MCF 10A (cell line): ENCODE data around the gene ZNF467. TPM values are rescaled to one million over a fixed set of nuclear protein-coding genes. Genes with fewer than 3 reads are reported as not detected.

ENCODE experiments used
- BruUV-seq: library from RNA; stranded (reverse); fragments of 400-500 nt; replicated peaks from 2 replicates; lab custom pipeline; 2021; lab: Mats Ljungman, UMichigan
- CTCF ChIA-PET: fragments of 300-600 bp; sonication (Branson Sonifier 250); formaldehyde crosslinking; extraction: SDS; loops from one replicate; lab custom pipeline; 2021; ENCODE audit warnings: antibody characterized with exemption, inconsistent platforms; lab: Yijun Ruan, JAX
- POLR2A ChIA-PET: fragments of 300-600, 350-650 bp; sonication (Branson Sonifier 250); formaldehyde crosslinking; extraction: SDS; loops from one replicate; lab custom pipeline; 2020; ENCODE audit warnings: antibody characterized with exemption, inconsistent platforms; lab: Yijun Ruan, JAX
- DNase-seq: peaks from one replicate; pipeline ENCODE4 v3.0.0-alpha.2; 2018; ENCODE audit not compliant: unreplicated experiment
- H3K27ac Mint-ChIP-seq: one replicate; pipeline ENCODE4 v1.8.0; 2022; ENCODE audit warnings: mild to moderate bottlenecking, low read depth, mixed read lengths; ENCODE audit not compliant: unreplicated experiment
- H3K27me3 Mint-ChIP-seq: one replicate; pipeline ENCODE4 v1.8.0; 2022; ENCODE audit warnings: mixed read lengths; ENCODE audit not compliant: insufficient read depth, unreplicated experiment
- H3K36me3 Mint-ChIP-seq: one replicate; pipeline ENCODE4 v1.8.0; 2022; ENCODE audit warnings: mild to moderate bottlenecking, moderate library complexity, mixed read lengths; ENCODE audit not compliant: insufficient read depth, unreplicated experiment
- H3K4me1 Mint-ChIP-seq: one replicate; pipeline ENCODE4 v1.8.0; 2022; ENCODE audit warnings: mixed read lengths; ENCODE audit not compliant: insufficient read depth, unreplicated experiment
- H3K4me3 Mint-ChIP-seq: one replicate; pipeline ENCODE4 v1.8.0; 2022; ENCODE audit warnings: mild to moderate bottlenecking, moderate library complexity, mixed read lengths; ENCODE audit not compliant: unreplicated experiment
- H3K9me3 Mint-ChIP-seq: one replicate; pipeline ENCODE4 v1.8.0; 2022; ENCODE audit warnings: mixed read lengths; ENCODE audit not compliant: unreplicated experiment
- intact Hi-C: fragments of 100-400 bp; cut with micrococcal nuclease; formaldehyde crosslinking; loops from 2 replicates; pipeline ENCODE4 v1.14.1; 2022
- total RNA-seq: library from RNA; stranded (reverse); gene quantifications from 2 replicates; pipeline ENCODE4 v1.2.3, GENCODE V29; 2022
- TF ChIP-seq, protein P1 (sequence below): fragments of 200-600 bp; IDR thresholded peaks from one replicate; pipeline ENCODE4 v1.8.0; 2022; ENCODE audit warnings: antibody characterized with exemption, mild to moderate bottlenecking; ENCODE audit not compliant: unreplicated experiment

Gene ZNF467
- total RNA-seq, 1 experiment from 2014 or later, result 3.7 TPM

DNA sequence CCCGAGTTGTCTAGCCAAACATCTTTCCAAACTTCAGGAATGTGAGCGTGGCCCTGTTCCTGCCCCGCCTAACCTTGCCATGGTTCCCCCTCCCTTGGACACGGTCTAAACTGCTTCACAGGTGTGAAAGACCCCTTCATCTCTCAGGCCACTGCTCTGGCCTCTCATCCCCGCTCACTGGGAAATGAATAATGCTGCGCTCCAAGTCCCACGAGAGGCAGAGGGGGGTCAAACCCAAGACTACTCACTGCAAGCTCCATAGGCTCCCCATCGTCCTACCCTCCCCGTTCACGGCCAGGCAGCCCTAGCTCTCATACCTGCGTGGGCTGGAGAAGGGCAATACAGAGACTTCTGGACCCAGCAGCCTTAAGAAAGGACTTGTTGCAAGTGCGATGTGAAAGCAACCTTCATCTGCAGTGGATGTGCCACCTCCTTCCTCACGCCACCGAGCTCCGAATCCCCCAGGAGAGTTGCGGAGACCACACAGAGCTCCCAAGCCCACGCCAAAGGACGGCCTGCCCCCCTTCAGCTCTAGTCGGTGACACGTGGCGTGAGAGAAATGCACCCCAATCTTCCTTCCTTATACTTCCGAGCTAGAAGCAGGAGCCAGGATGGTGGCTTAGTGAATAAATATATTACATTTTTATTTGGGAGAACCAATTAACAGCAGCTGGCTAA is 9.7 kb downstream of the ZNF467 start:
- intact Hi-C loops, result no loop called here
- Mint-ChIP-seq H3K4me3 (no peak overlapping the region), H3K4me1 (peaks cover 5% of the 10 kb centered on the region), H3K27me3 (peaks cover 24% of the 10 kb centered on the region), H3K36me3 (no peaks in the 10 kb centered on the region), H3K27ac (no peak overlapping the region), H3K9me3 (no peaks in the 10 kb centered on the region)
- TF ChIP-seq, protein P1, sequence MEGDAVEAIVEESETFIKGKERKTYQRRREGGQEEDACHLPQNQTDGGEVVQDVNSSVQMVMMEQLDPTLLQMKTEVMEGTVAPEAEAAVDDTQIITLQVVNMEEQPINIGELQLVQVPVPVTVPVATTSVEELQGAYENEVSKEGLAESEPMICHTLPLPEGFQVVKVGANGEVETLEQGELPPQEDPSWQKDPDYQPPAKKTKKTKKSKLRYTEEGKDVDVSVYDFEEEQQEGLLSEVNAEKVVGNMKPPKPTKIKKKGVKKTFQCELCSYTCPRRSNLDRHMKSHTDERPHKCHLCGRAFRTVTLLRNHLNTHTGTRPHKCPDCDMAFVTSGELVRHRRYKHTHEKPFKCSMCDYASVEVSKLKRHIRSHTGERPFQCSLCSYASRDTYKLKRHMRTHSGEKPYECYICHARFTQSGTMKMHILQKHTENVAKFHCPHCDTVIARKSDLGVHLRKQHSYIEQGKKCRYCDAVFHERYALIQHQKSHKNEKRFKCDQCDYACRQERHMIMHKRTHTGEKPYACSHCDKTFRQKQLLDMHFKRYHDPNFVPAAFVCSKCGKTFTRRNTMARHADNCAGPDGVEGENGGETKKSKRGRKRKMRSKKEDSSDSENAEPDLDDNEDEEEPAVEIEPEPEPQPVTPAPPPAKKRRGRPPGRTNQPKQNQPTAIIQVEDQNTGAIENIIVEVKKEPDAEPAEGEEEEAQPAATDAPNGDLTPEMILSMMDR, result no peak
- ChIA-PET CTCF (no interaction called here), POLR2A (no interaction called here)
- no peak for DNase-seq
- BruUV-seq, result no TSS peak

DNA sequence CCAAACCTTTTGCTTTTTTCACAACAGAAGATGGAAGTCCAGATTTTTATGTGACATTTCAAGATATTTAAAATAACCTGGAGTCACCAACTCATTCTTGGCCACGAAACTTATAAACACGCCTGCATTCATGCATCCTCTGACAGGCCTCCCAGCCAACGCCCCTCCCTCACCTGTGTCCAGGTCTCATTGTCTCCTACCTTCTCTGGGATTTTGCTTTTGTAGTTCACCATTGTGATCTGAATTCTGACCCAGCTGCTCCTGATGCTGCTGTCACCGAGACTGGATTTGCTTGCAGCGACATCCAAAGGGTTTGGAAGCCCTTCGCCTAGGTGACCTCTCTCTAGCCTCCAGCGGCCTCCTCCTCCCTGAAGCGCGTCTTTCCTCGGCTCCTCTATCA is 10.8 kb downstream of the ZNF467 start:
- POLR2A ChIA-PET, result no interaction called here

DNA sequence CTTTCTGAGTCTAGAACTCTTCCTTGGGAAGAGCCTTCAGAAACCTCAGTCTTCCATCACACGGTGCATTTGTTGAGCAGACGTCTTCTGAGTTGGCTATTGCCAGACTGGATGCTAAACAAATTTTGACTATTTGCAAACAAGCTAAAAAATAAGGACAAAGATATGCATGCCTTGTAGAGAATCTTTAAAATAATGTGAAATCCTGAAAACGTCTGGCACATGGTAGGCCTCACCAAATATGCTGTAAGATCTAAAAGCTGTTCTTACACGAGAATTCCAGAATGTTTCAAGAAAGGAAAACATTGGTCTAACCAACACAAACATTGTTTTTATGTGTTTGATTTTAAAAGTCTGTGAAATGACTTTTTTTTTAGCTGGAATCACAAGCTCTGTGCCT is 11.3 kb downstream of the ZNF467 start:
- peaks cover 24% of the 10 kb centered on the region for H3K27me3 Mint-ChIP-seq
- CTCF ChIA-PET, result interaction anchor here (0.6 to 3.6 kb wide), 5 partner anchors 16 to 100 kb away, joined by 3 to 13 read pairs (median 5); partner anchors contain the start of gene ZNF862
- TF ChIP-seq, protein P1, result no peak

More for the DNA sequence above, 10.8 kb downstream of the ZNF467 start:
- TF ChIP-seq, protein P1, result no peak
- intact Hi-C loops, result no loop called here
- H3K27ac Mint-ChIP-seq, result no peak overlapping the region
- peaks cover 24% of the 10 kb centered on the region for H3K27me3 Mint-ChIP-seq
- BruUV-seq, result no TSS peak
- no peak overlapping the region for H3K4me3 Mint-ChIP-seq
- no peaks in the 10 kb centered on the region for H3K9me3 Mint-ChIP-seq
- H3K4me1 Mint-ChIP-seq, result peaks cover 5% of the 10 kb centered on the region
- H3K36me3 Mint-ChIP-seq, result no peaks in the 10 kb centered on the region
- CTCF ChIA-PET, result interaction anchor here (0.5 to 3.6 kb wide), 4 partner anchors 20 to 100 kb away, joined by 3 to 13 read pairs (median 4); no protein-coding TSS in a partner anchor
- DNase-seq, result no peak

DNA sequence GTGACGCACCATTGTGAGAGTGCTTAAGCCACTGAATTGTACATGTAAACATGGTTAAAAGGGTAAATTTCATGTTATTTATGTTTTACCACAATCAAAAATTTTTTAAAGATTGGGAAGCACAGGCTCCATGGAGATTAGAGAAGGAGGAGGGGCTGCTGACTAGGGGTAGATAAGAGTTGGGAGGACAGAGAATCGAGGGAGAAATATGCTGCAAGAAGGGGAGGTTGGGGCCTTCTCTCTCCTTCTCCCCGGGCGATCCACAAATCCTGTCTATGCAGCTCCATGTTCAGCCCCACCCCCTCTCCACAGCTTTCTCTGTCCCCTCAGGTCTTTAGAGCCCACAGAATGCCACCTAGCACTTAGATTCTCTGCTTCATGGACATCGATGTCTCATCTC is 12.1 kb downstream of the ZNF467 start:
- POLR2A ChIA-PET, result no interaction called here

More for the DNA sequence above, 11.3 kb downstream of the ZNF467 start:
- POLR2A ChIA-PET, result no interaction called here
- Mint-ChIP-seq H3K27ac (no peak overlapping the region), H3K36me3 (no peaks in the 10 kb centered on the region), H3K4me1 (peaks cover 5% of the 10 kb centered on the region), H3K9me3 (no peaks in the 10 kb centered on the region), H3K4me3 (no peak overlapping the region)
- intact Hi-C loops, result no loop called here
- no TSS peak for BruUV-seq
- DNase-seq, result no peak

More for the DNA sequence above, 12.1 kb downstream of the ZNF467 start:
- TF ChIP-seq, protein P1, result no peak
- no peaks in the 10 kb centered on the region for H3K9me3 Mint-ChIP-seq
- DNase-seq, result no peak
- no peak overlapping the region for H3K4me3 Mint-ChIP-seq
- peaks cover 24% of the 10 kb centered on the region for H3K27me3 Mint-ChIP-seq
- intact Hi-C loops, result no loop called here
- H3K4me1 Mint-ChIP-seq, result peaks cover 5% of the 10 kb centered on the region
- BruUV-seq, result no TSS peak
- H3K27ac Mint-ChIP-seq, result no peak overlapping the region
- no peaks in the 10 kb centered on the region for H3K36me3 Mint-ChIP-seq
- CTCF ChIA-PET, result interaction anchor here (0.6 to 3.6 kb wide), 2 partner anchors 19 to 38 kb away, joined by 4 to 13 read pairs; no protein-coding TSS in a partner anchor
